ACC112 (cell line): ENCODE results near the gene BBS2.

Source experiments
- H2AFZ ChIP-seq: fragments of 200-600 bp; sonication (generic); one replicate; pipeline ENCODE4 v1.6.0; 2017; ENCODE audit warnings: antibody characterized with exemption, low read length; ENCODE audit not compliant: unreplicated experiment
- H3K27ac ChIP-seq: fragments of 200-600 bp; sonication (generic); 2 replicates; pipeline ENCODE4 v1.5.1; 2014; ENCODE audit warnings: low read depth, mild to moderate bottlenecking, antibody characterized with exemption, low read length, moderate library complexity
- H3K27me3 ChIP-seq: fragments of 200-600 bp; sonication (generic); 2 replicates; pipeline ENCODE4 v1.6.1; 2014; ENCODE audit warnings: mild to moderate bottlenecking, antibody characterized with exemption, low read length, moderate library complexity, mixed read lengths; ENCODE audit not compliant: insufficient read depth
- H3K36me3 ChIP-seq: fragments of 200-600 bp; sonication (generic); 2 replicates; pipeline ENCODE4 v1.6.1; 2016; ENCODE audit warnings: mild to moderate bottlenecking, antibody characterized with exemption, low read length, moderate library complexity, mixed read lengths; ENCODE audit not compliant: insufficient read depth
- H3K4me1 ChIP-seq: fragments of 200-600 bp; sonication (generic); one replicate; pipeline ENCODE4 v1.6.1; 2016; ENCODE audit warnings: low read length, mixed read lengths; ENCODE audit not compliant: insufficient read depth, unreplicated experiment, control insufficient read depth
- H3K4me3 ChIP-seq: fragments of 200-600 bp; sonication (generic); 2 replicates; pipeline ENCODE4 v1.5.1; 2014; ENCODE audit warnings: mild to moderate bottlenecking, low read depth, low read length
- H3K79me2 ChIP-seq: fragments of 200-600 bp; sonication (generic); one replicate; pipeline ENCODE4 v1.6.0; 2016; ENCODE audit warnings: low read length; ENCODE audit not compliant: control insufficient read depth, unreplicated experiment, insufficient read depth

Gene BBS2

GRCh38 chr16:56451753-56452689 lies 67.8 kb downstream of the BBS2 start:
- Histone ChIP-seq H3K4me3 (peak overlapping the region; percentile 97), H3K27ac (peak overlapping the region; percentile 56), H2AFZ (peak overlapping the region; percentile 69), H3K79me2 (peaks cover 74% of the 10 kb centered on the region), H3K27me3 (no peaks in the 10 kb centered on the region), H3K4me1 (peaks cover 44% of the 10 kb centered on the region), H3K36me3 (peaks cover 34% of the 10 kb centered on the region)

- peaks cover 46% of the 10 kb centered on the region for H3K4me1 ChIP-seq
- H3K79me2 ChIP-seq: peaks cover 80% of the 10 kb centered on the region
- peak within 1 kb of the TSS; percentile 97 for H3K4me3 ChIP-seq
- peaks cover 34% of the 10 kb centered on the region for H3K36me3 ChIP-seq
- H2AFZ ChIP-seq: peak within 1 kb of the TSS; percentile 99
- H3K27me3 ChIP-seq: no peaks in the 10 kb centered on the region
- H3K27ac ChIP-seq: peak within 1 kb of the TSS; percentile 58
These were observed 68.7 kb downstream of the BBS2 start, which contains the start of the genes NUDT21 and OGFOD1 for GRCh38 chr16:56450986-56451752. Gene NUDT21 (minus strand): TSS chr16:56451332. CDS start chr16:56451202, 130 bp downstream. Gene OGFOD1 (plus strand): TSS chr16:56451554. CDS start chr16:56451613, 59 bp downstream.

GRCh38 chr16:56450275-56450985 lies 69.4 kb downstream of the BBS2 start:
- Histone ChIP-seq H3K79me2 (peaks cover 75% of the 10 kb centered on the region), H3K4me1 (peaks cover 46% of the 10 kb centered on the region), H3K27ac (peak overlapping the region; percentile 58)

GRCh38 chr16:56448005-56448404 lies 71.8 kb downstream of the BBS2 start:
- H3K4me3 ChIP-seq: peak overlapping the region; percentile 6; the same call in 1 of the 2 replicates

More at GRCh38 chr16:56450275-56450985, 69.4 kb downstream of the BBS2 start:
- Histone ChIP-seq H3K27me3 (no peaks in the 10 kb centered on the region), H3K4me3 (peak overlapping the region; percentile 97), H2AFZ (peak overlapping the region; percentile 99), H3K36me3 (peaks cover 28% of the 10 kb centered on the region)

GRCh38 chr16:56447286-56447685 lies 72.5 kb downstream of the BBS2 start:
- H3K27ac ChIP-seq: no peak overlapping the region
- peaks cover 35% of the 10 kb centered on the region for H3K4me1 ChIP-seq
- no peaks in the 10 kb centered on the region for H3K27me3 ChIP-seq
- 0 out of 2 replicates have a peak overlapping the region, but pooled peaks have one; percentile 6 for H3K4me3 ChIP-seq
- peaks cover 69% of the 10 kb centered on the region for H3K79me2 ChIP-seq
- no peak overlapping the region for H2AFZ ChIP-seq
- peaks cover 23% of the 10 kb centered on the region for H3K36me3 ChIP-seq

More at GRCh38 chr16:56448005-56448404, 71.8 kb downstream of the BBS2 start:
- Histone ChIP-seq H3K27me3 (no peaks in the 10 kb centered on the region), H3K36me3 (peaks cover 23% of the 10 kb centered on the region), H3K4me1 (peaks cover 42% of the 10 kb centered on the region), H2AFZ (no peak overlapping the region), H3K79me2 (peaks cover 74% of the 10 kb centered on the region), H3K27ac (no peak overlapping the region)

- no peak overlapping the region for H2AFZ ChIP-seq
- no peak overlapping the region for H3K4me3 ChIP-seq
- peaks cover 9% of the 10 kb centered on the region for H3K79me2 ChIP-seq
- H3K27ac ChIP-seq: no peak overlapping the region
- H3K4me1 ChIP-seq: no peaks in the 10 kb centered on the region
- peaks cover 23% of the 10 kb centered on the region for H3K36me3 ChIP-seq
- no peaks in the 10 kb centered on the region for H3K27me3 ChIP-seq
These were observed 81.8 kb downstream of the BBS2 start for GRCh38 chr16:56438038-56438437.

GRCh38 chr16:56436258-56436657 lies 83.6 kb downstream of the BBS2 start:
- Histone ChIP-seq H3K27me3 (no peaks in the 10 kb centered on the region), H3K79me2 (peaks cover 8% of the 10 kb centered on the region), H2AFZ (no peak overlapping the region), H3K4me1 (no peaks in the 10 kb centered on the region), H3K36me3 (peaks cover 29% of the 10 kb centered on the region), H3K27ac (no peak overlapping the region), H3K4me3 (no peak overlapping the region)
